ENCODE measurements around the gene KRTAP6-3. TPM values are rescaled to one million over a fixed set of nuclear protein-coding genes. Genes with fewer than 3 reads are reported as not detected.

KRTAP6-3 gene
- total and polyA plus RNA-seq, 2 donors (not counting 1 experiment from before 2014, with no cell fraction given): not detected

- Mint-ChIP-seq H3K9me3 (ENCODE audit: insufficient read depth) (peaks cover 3% of the 10 kb centered on the region), H3K4me1 (no peaks in the 10 kb centered on the region), H3K4me3 (no peak overlapping the region), H3K27ac (no peak overlapping the region), H3K27me3 (no peaks in the 10 kb centered on the region)
- H3K9ac ChIP-seq (ENCODE audit: low read length): no peak overlapping the region
- DNase-seq (no peak), ATAC-seq (ENCODE audit: low read depth) (no peak)
- no peak overlapping the region for H3K4me3 ChIP-seq (ENCODE audit: control extremely low read depth in 1 of 5, extremely low read depth in 1 of 5, insufficient read depth in 1 of 5, low read depth in 2 of 5, low read length in 4 of 5)
- H3K9me3 ChIP-seq (ENCODE audit: control extremely low read depth in 1 of 3, control insufficient read depth in 2 of 3, insufficient read depth in 1 of 3, low read length in 2 of 3): no peaks in the 10 kb centered on the region
- H3K4me1 ChIP-seq (ENCODE audit: control insufficient read depth in 2 of 2, insufficient read depth in 2 of 2, low read length in 2 of 2): no peaks in the 10 kb centered on the region
- no peak overlapping the region for H3K27ac ChIP-seq (ENCODE audit: low read length in 2 of 2)
- no peaks in the 10 kb centered on the region for H3K27me3 ChIP-seq (replicated peaks in 1 of 4; ENCODE audit: control extremely low read depth in 1 of 4, control insufficient read depth in 3 of 4, insufficient read depth in 4 of 4, low read length in 3 of 4)
- no peak for TF ChIP-seq CTCF (IDR thresholded peaks at IDR 0.05)
- no peak for TF ChIP-seq EZH2 (IDR thresholded peaks at IDR 0.05; ENCODE audit: borderline replicate concordance, insufficient read depth, low read depth, low read length, poor library complexity, severe bottlenecking)
- no peaks in the 10 kb centered on the region for H3K36me3 ChIP-seq (replicated peaks in 1 of 2; ENCODE audit: control extremely low read depth in 1 of 2, control insufficient read depth in 1 of 2, extremely low read depth in 1 of 2, insufficient read depth in 2 of 2, low read length in 1 of 2)
- intact Hi-C loops (cut with micrococcal nuclease): no loop called here
- POLR2A ChIA-PET: no interaction called here
- CTCF ChIA-PET: no interaction called here
- H2AFZ ChIP-seq (ENCODE audit: insufficient read depth, low read depth, low read length, poor library complexity, severe bottlenecking): no peak overlapping the region
- no peaks in the 10 kb centered on the region for H3K79me2 ChIP-seq (ENCODE audit: control insufficient read depth, insufficient read depth, low read length)
- H3K4me2 ChIP-seq (replicated peaks; ENCODE audit: low read depth, low read length, poor library complexity, severe bottlenecking): no peak overlapping the region
- H4K20me1 ChIP-seq (ENCODE audit: control insufficient read depth, insufficient read depth, low read length, poor library complexity, severe bottlenecking): no peaks in the 10 kb centered on the region
- WGBS (ENCODE audit: insufficient coverage): no CpG with 5 or more reads among the region's 3 CpGs
These were observed 12.1 kb upstream of the KRTAP6-3 start for GRCh38 chr21:30580132-30580531.

GRCh38 chr21:30582870-30583269 is 9.4 kb upstream of the KRTAP6-3 start:
- CTCF ChIA-PET: no interaction called here

More at GRCh38 chr21:30582870-30583269, 9.4 kb upstream of the KRTAP6-3 start:
- no peak for TF ChIP-seq EZH2 (IDR thresholded peaks at IDR 0.05; ENCODE audit: borderline replicate concordance, insufficient read depth, low read depth, low read length, poor library complexity, severe bottlenecking)
- TF ChIP-seq CTCF (IDR thresholded peaks at IDR 0.05): no peak
- ATAC-seq (ENCODE audit: low read depth): no peak
- intact Hi-C loops (cut with micrococcal nuclease): no loop called here
- H3K4me2 ChIP-seq (replicated peaks; ENCODE audit: low read depth, low read length, poor library complexity, severe bottlenecking): no peak overlapping the region
- H3K27ac ChIP-seq (ENCODE audit: low read length in 2 of 2): no peak overlapping the region
- no peaks in the 10 kb centered on the region for H3K9me3 ChIP-seq (ENCODE audit: control extremely low read depth in 1 of 3, control insufficient read depth in 2 of 3, insufficient read depth in 1 of 3, low read length in 2 of 3)
- H3K4me3 Mint-ChIP-seq: no peak overlapping the region
- no peak overlapping the region for H2AFZ ChIP-seq (ENCODE audit: insufficient read depth, low read depth, low read length, poor library complexity, severe bottlenecking)
- no CpG with 5 or more reads among the region's 1 CpG for WGBS (ENCODE audit: insufficient coverage)
- H3K36me3 ChIP-seq (replicated peaks in 1 of 2; ENCODE audit: control extremely low read depth in 1 of 2, control insufficient read depth in 1 of 2, extremely low read depth in 1 of 2, insufficient read depth in 2 of 2, low read length in 1 of 2): no peaks in the 10 kb centered on the region
- H3K4me1 ChIP-seq (ENCODE audit: control insufficient read depth in 2 of 2, insufficient read depth in 2 of 2, low read length in 2 of 2): no peaks in the 10 kb centered on the region
- POLR2A ChIA-PET: no interaction called here
- no peak overlapping the region for H3K9ac ChIP-seq (ENCODE audit: low read length)
- H3K27ac Mint-ChIP-seq: no peak overlapping the region
- no peaks in the 10 kb centered on the region for H3K79me2 ChIP-seq (ENCODE audit: control insufficient read depth, insufficient read depth, low read length)
- no peaks in the 10 kb centered on the region for H4K20me1 ChIP-seq (ENCODE audit: control insufficient read depth, insufficient read depth, low read length, poor library complexity, severe bottlenecking)
- H3K9me3 Mint-ChIP-seq (ENCODE audit: insufficient read depth): peaks cover 3% of the 10 kb centered on the region
- H3K4me1 Mint-ChIP-seq: no peaks in the 10 kb centered on the region
- H3K27me3 ChIP-seq (replicated peaks in 1 of 4; ENCODE audit: control extremely low read depth in 1 of 4, control insufficient read depth in 3 of 4, insufficient read depth in 4 of 4, low read length in 3 of 4): no peaks in the 10 kb centered on the region
- DNase-seq: no peak
- H3K4me3 ChIP-seq (ENCODE audit: control extremely low read depth in 1 of 5, extremely low read depth in 1 of 5, insufficient read depth in 1 of 5, low read depth in 2 of 5, low read length in 4 of 5): no peak overlapping the region
- H3K27me3 Mint-ChIP-seq: no peaks in the 10 kb centered on the region

All from B cell (primary cell).